ENCODE results near the gene CTIF.

The CTIF gene

GRCh38 chr18:48795696-48796095 is 256.9 kb downstream of the CTIF start:
- DNase-seq = no peak

DNA sequence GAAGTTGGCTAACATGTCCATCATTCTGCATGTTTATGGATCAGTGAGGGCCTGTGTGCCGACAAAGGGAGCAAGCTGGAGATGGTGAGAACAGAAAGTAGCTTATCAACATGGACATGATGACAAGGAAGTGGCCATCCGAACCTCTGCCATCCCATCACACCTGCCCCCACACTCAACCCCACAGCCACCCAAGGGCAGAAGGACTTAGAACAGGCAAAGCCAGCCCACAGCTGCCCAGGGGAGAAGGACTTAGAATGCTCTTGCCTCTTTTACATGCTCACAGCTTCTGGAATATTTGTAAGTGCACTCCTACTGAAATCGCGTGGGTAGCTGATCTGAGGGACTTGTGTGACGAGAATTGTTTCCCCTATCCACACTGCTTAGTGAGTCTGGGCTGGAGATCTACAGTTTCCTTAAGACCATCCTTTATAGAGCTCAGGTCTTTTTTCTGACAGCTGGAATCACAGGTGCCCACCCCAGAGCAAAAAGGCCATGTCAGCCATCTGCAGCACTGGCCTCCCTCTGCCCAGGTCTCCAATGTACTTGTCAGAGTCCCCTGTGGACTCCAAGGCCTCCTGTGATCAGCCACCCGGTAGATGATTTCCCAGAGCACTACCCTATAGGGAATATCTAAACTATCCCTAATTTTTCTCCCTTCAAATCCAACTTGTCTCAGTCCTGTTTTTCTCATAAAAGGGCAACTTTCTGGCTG is 257.8 kb downstream of the CTIF start:
- no peak for DNase-seq

DNA sequence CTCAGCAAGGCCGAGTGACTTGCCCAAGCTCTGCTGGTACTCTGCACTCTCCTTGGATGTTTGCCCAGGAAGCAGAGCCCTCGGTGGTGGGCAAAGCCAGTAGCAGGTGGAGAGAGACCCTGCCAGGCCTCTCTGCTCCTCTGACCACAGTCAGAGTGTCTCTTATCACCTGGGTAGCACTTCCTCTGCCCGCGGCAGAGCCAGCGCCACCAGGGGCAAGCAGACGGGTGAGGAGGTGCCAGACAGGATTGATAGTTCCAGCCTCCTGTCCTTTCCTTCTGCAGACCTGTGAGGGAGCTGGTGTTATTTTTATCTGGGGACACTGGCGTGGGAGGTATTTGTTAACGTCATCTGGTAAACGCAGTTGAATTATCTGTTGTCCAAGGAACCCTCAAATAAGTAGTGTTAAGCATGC is 259.0 kb downstream of the CTIF start:
- DNase-seq = no peak

DNA sequence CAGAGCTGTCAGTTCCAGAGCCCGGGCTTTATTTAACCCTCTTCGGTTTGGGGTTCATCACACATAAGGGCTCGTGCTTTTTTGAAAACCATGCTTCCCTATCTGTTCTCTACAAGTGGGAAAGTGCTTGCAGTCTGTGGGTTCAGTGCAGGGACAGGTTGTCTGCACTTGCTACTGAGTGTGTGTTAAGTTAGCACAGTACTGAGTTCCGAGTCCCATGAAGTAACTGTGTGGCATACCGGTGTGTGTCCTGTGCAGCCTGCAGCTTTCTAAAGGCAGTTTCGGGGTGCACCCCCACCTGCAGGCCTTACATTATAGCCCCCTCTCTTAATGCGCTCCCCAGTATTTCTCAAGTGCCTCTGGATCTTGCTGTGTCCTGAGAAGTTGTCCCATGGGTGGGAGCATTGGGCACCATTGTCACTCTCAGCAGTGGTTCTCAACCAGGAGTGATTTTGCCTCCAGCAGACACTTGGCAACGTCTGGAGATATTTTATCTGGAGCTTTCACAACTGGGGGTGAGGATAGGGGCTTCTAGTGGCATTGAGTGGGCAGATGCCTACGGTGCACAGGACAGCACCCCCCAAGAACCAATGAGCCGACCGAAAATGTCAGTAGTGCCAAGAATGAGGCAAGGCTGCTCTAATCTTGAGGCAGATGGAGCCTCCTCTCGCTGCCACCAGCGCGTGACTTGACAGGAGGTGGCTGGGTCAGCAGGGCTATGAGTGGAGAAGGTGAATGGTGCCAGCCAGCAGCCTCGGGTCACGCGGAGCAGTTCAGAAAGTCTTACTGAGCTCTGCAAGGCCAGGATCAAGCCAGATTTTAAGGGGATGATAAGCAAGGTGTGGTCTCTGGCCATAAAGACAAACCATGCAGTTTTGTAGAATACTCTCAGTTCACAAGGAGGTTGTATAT is 259.8 kb downstream of the CTIF start:
- DNase-seq = no peak

GRCh38 chr18:48799724-48800315 is 261.0 kb downstream of the CTIF start:
- DNase-seq = no peak

- DNase-seq = no peak
Measured at GRCh38 chr18:48800466-48800865, 261.6 kb downstream of the CTIF start.

DNA sequence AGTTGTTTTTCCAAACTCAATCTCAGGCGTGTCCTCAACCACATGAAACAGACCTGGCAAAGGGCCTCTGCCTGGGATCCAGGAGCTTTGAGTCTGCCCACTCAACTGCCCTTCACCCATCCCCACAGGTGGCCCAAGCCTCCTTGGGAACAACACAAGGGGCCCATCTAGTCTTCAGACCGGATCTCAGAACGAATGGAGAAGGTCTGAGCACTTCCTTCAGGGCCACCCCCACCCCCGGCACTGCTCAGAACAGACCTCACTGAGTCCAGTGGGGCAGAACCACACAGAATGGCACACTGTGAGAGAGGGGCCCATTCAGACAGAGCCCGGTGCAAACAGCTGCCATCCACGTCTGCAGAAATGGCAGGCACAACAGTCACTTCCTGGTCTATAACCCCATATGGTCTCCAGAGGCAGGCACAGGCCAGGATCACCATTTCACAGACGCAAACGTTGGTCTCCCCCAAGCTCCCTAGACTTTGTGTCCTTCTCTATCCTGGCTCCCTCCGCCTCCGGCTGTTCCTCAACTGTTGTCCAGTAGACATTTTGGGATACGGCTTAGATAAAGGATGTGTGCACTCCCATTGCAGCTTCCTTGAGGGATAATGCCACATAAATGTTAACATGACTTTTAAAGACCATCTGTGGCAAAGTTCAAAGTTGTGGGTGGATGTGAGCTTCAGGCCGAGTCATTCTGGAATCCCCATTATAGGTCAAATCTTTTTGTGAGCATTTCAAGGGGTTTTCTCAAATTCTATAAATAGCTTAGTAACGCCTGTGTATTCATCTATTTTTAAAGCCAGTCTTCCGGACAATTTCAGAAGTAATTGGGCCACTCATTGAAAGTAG is 262.3 kb downstream of the CTIF start:
- no peak for DNase-seq

- no peak for DNase-seq
Measured at GRCh38 chr18:48801728-48802542, 263.1 kb downstream of the CTIF start.

GRCh38 chr18:48802543-48803290 is 263.9 kb downstream of the CTIF start:
- DNase-seq = no peak

DNA sequence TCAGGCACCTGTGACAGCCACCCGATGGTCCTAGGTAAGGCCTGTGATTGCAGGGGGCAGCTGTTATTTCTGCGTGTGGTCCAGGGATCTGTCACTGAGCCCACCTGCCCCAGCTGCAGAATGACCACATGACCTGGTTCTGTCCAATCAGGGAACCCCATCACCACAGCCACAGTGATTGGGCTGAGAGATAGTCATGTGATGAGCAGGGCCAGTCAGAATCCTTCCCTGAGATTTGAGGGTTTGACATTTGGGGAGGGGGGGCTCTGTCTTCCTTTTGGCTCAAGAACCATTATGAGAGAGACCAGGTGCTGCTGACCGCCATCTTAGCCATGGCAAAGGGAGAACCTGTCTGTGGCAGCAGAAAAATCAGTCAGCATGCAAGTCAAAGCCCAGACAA is 264.7 kb downstream of the CTIF start:
- DNase-seq = no peak

DNA sequence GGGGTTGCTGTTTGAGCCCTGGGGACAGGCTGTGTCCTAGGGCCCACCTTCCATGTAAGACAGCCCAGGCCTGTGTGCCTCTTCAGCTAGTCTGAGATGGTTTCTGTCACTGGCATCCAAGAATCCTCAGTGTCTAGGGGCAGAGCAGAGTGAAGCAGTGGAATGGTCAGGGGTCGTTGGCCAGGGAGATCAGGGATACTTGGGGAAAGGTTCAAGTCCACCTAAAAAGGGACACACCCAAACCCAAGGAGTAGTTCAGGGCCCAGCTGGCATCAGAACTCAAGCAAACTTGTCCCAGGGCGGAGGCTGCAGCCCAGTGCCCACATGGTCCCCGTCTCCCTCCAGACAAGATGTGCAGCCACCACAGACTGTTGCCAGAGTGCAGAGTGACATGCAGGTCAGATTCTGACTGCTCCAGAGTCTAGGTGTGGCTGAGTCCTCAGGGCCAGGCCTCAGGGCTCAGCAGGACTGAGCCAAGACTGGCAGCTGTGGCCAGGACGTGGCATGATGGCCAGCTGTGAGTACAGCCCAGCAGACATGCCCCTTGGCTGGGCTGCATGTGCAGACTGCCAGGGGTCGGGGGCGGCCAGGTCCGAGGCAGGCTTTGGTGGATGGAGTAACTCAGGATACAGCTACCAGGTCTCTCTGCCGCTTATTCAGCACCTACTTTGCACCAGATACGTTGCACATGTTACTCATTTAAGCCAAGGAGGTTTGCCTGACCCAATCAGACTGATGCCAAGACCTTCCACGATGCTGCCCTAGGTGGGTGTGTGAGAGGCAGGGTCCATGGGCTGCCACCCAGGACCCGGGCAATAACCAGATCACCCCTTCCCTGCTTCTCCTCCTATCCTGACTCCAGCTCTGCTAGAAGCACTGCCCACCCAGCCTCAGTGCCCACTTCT is 265.4 kb downstream of the CTIF start:
- DNase-seq = no peak

- no peak for DNase-seq
Measured at GRCh38 chr18:48804856-48805610, 266.2 kb downstream of the CTIF start.

GRCh38 chr18:48805826-48806535 is 267.1 kb downstream of the CTIF start:
- DNase-seq = no peak

- DNase-seq = no peak
Measured at GRCh38 chr18:48806551-48807261, 267.9 kb downstream of the CTIF start.

DNA sequence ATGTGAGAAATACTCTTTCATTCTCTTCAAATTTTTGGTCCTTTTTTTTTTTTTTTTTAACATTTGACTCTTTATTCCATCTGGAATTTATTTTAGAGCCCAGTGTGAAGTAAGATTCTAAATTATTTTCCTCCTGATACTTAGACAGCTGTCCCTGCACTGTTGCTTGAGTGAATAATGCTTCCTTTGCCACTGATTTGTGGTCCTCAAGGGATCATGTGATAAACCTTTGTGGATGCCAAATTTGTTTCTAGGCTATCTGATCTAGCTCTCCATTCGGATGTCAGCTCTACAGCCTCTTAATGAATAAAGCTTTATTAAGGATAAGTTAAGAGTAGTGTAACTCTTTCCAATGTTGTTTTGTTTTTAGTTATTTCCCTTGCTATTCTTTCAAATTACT is 269.6 kb downstream of the CTIF start:
- no peak for DNase-seq

DNA sequence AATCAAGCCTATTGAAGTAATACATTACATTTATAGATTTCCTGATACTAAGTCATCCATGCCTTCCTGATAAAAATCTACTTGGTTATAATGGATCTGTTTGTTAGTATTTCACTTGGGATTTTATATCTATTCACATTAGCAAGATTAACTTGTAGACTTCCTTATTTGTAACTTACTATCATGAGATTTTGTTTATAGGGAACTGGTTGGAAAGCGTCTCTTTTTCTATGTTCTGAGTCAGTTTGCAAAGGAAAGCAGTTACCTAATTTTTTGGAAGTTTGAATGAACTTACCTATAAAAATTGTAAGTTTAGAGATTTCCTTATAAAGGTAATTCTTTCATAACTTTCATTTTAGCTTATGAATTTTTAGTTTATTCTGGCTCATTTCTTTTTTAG is 270.5 kb downstream of the CTIF start:
- DNase-seq = no peak

GRCh38 chr18:48810805-48811204 is 272.0 kb downstream of the CTIF start:
- no peak for DNase-seq

- DNase-seq = no peak
Measured at GRCh38 chr18:48811401-48811800, 272.6 kb downstream of the CTIF start.
